ENCODE data around the gene ARSD. TPM values are rescaled to one million over a fixed set of nuclear protein-coding genes. Genes with fewer than 3 reads are reported as not detected.

The ARSD gene
- total RNA-seq, 1 experiment from 2014 or later: 12.7 TPM

GRCh38 chrX:2867206-2867605 lies 61.9 kb downstream of the ARSD start:
- Histone ChIP-seq H3K27me3 (ENCODE audit: control insufficient read depth, insufficient read depth, low read length) (no peaks in the 10 kb centered on the region), H3K36me3 (ENCODE audit: control insufficient read depth, insufficient read depth, low read length) (no peaks in the 10 kb centered on the region), H3K4me1 (ENCODE audit: control insufficient read depth, insufficient read depth, low read length) (no peaks in the 10 kb centered on the region), H3K9me3 (ENCODE audit: control insufficient read depth, insufficient read depth, low read depth, low read length) (no peaks in the 10 kb centered on the region), H3K27ac (ENCODE audit: low read length) (no peak overlapping the region), H3K4me3 (ENCODE audit: low read depth in 2 of 2, low read length in 2 of 2) (no peak overlapping the region)
- ChIA-PET POLR2A (no interaction called here), CTCF (no interaction called here)
- TF ChIP-seq TCF7L2 (IDR thresholded peaks at IDR 0.05; ENCODE audit: low read depth, low read length) (no peak), CTCF (IDR thresholded peaks at IDR 0.05) (no peak), SIN3A (IDR thresholded peaks at IDR 0.05; ENCODE audit: borderline replicate concordance, insufficient read depth, low read depth, low read length) (no peak), POLR2AphosphoS5 (IDR thresholded peaks at IDR 0.05; ENCODE audit: low read depth, low read length) (no peak)
- TF ChIP-seq, protein P1, sequence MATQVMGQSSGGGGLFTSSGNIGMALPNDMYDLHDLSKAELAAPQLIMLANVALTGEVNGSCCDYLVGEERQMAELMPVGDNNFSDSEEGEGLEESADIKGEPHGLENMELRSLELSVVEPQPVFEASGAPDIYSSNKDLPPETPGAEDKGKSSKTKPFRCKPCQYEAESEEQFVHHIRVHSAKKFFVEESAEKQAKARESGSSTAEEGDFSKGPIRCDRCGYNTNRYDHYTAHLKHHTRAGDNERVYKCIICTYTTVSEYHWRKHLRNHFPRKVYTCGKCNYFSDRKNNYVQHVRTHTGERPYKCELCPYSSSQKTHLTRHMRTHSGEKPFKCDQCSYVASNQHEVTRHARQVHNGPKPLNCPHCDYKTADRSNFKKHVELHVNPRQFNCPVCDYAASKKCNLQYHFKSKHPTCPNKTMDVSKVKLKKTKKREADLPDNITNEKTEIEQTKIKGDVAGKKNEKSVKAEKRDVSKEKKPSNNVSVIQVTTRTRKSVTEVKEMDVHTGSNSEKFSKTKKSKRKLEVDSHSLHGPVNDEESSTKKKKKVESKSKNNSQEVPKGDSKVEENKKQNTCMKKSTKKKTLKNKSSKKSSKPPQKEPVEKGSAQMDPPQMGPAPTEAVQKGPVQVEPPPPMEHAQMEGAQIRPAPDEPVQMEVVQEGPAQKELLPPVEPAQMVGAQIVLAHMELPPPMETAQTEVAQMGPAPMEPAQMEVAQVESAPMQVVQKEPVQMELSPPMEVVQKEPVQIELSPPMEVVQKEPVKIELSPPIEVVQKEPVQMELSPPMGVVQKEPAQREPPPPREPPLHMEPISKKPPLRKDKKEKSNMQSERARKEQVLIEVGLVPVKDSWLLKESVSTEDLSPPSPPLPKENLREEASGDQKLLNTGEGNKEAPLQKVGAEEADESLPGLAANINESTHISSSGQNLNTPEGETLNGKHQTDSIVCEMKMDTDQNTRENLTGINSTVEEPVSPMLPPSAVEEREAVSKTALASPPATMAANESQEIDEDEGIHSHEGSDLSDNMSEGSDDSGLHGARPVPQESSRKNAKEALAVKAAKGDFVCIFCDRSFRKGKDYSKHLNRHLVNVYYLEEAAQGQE (IDR thresholded peaks at IDR 0.05; ENCODE audit: insufficient read depth in 1 of 2, low read depth in 2 of 2, low read length in 1 of 2): no peak
- BruUV-seq (replicated peaks): no TSS peak
- DNase-seq (ENCODE audit: low read depth, low spot score) (no peak), ATAC-seq (no peak)
- intact Hi-C loops (cut with micrococcal nuclease; ENCODE audit: unreplicated experiment): no loop called here
- in situ Hi-C loops (cut with HindIII; ENCODE audit: low pct_unique_long_range_greater_than_20kb, low sequenced_read_pairs): no loop called here

GRCh38 chrX:2863646-2864045 lies 65.5 kb downstream of the ARSD start:
- DNase-seq (ENCODE audit: low read depth, low spot score) (no peak), ATAC-seq (no peak)
- Histone ChIP-seq H3K27ac (ENCODE audit: low read length) (no peak overlapping the region), H3K4me3 (ENCODE audit: low read depth in 2 of 2, low read length in 2 of 2) (no peak overlapping the region), H3K9me3 (ENCODE audit: control insufficient read depth, insufficient read depth, low read depth, low read length) (no peaks in the 10 kb centered on the region), H3K27me3 (ENCODE audit: control insufficient read depth, insufficient read depth, low read length) (no peaks in the 10 kb centered on the region), H3K4me1 (ENCODE audit: control insufficient read depth, insufficient read depth, low read length) (no peaks in the 10 kb centered on the region), H3K36me3 (ENCODE audit: control insufficient read depth, insufficient read depth, low read length) (no peaks in the 10 kb centered on the region)
- intact Hi-C loops (cut with micrococcal nuclease; ENCODE audit: unreplicated experiment) (no loop called here), in situ Hi-C loops (cut with HindIII; ENCODE audit: low pct_unique_long_range_greater_than_20kb, low sequenced_read_pairs) (no loop called here)
- BruUV-seq (replicated peaks): no TSS peak
- POLR2A ChIA-PET: no interaction called here
- CTCF ChIA-PET: no interaction called here
- no peak for TF ChIP-seq CTCF (IDR thresholded peaks at IDR 0.05)
- TF ChIP-seq, protein P1 (IDR thresholded peaks at IDR 0.05; ENCODE audit: insufficient read depth in 1 of 2, low read depth in 2 of 2, low read length in 1 of 2): no peak
